ENCODE measurements around the gene NLRP12. TPM values are rescaled to one million over a fixed set of nuclear protein-coding genes. Genes with fewer than 3 reads are reported as not detected.

NLRP12 gene
- polyA plus RNA-seq, 1 of the 3 experiments (the other 2 are of a cell fraction), result 0.02 TPM

DNA sequence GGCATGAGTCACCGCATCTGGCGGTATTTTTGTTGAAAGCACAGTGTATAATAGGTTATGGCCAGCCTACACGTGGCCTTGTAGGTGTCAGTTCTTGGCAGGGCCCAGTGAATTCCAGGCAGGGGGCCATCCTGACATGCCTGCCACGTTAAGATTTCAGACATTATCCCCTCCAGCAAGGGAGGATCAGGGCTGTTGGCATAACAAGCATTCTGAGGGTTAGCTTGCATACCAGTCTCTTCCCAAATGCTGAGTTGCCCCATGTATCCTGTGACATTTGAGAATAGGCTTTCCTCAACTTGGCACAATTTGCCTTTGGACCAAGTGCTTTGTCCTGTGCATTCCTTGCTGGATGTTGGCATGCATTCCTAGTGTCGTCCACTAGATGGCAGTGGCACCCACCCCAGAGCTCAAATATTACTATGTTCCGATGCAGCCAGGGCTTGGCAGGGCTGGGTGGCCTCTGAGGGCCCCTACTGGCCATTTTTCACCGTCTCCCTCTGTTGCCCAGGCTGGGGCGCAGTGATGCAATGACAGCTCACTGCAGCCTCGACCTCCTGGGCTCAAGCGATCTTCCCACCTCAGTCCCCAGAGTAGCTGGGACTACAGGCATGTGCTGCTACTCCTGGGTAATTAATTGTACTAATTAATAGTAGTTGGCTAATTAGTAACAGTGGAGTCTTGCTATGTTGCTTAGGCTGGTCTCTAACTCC is 31.2 kb downstream of the NLRP12 start:
- Histone ChIP-seq H3K4me3 (ENCODE audit: low read depth in 2 of 2, low read length in 1 of 2) (no peak overlapping the region; a peak in 1 of 4 replicates), H3K9ac (no peak overlapping the region), H2AFZ (ENCODE audit: low read depth) (no peak overlapping the region), H3K36me3 (replicated peaks in 1 of 2; ENCODE audit: control insufficient read depth in 1 of 2, insufficient read depth in 2 of 2, low read length in 1 of 2) (no peaks in the 10 kb centered on the region), H3K9me3 (no peaks in the 10 kb centered on the region), H3K27me3 (ENCODE audit: insufficient read depth) (peaks cover 38% of the 10 kb centered on the region), H3K9me2 (no peaks in the 10 kb centered on the region), H3K27ac (ENCODE audit: low read depth in 2 of 2, low read length in 1 of 2) (no peak overlapping the region), H3K79me2 (ENCODE audit: insufficient read depth) (no peaks in the 10 kb centered on the region), H3K4me1 (ENCODE audit: control insufficient read depth in 1 of 2, insufficient read depth in 2 of 2, low read depth in 1 of 2, low read length in 1 of 2) (no peaks in the 10 kb centered on the region), H4K20me1 (ENCODE audit: insufficient read depth) (no peaks in the 10 kb centered on the region), H3F3A (replicated peaks; ENCODE audit: insufficient read depth) (no peaks in the 10 kb centered on the region), H3K4me2 (no peak overlapping the region)
- CTCF ChIA-PET, result interaction anchor here (0.5 to 2.7 kb wide), 56 partner anchors 8 to 688 kb away, joined by 3 to 44 read pairs (median 4); partner anchors contain the start of gene TTYH1
- DNase-seq, result peak; percentile 90
- 8% methylated on average over 10 of the region's 10 CpGs for WGBS (ENCODE audit: low lambda C conversion rate)
- POLR2A ChIA-PET, result no interaction called here
- peak; percentile 99 for TF ChIP-seq CTCF (IDR thresholded peaks at IDR 0.05)
- TF ChIP-seq RCOR1 (IDR thresholded peaks at IDR 0.05; ENCODE audit: low read length), result no peak
- TF ChIP-seq TCF12 (IDR thresholded peaks at IDR 0.05), result no peak
- TF ChIP-seq, protein P1, sequence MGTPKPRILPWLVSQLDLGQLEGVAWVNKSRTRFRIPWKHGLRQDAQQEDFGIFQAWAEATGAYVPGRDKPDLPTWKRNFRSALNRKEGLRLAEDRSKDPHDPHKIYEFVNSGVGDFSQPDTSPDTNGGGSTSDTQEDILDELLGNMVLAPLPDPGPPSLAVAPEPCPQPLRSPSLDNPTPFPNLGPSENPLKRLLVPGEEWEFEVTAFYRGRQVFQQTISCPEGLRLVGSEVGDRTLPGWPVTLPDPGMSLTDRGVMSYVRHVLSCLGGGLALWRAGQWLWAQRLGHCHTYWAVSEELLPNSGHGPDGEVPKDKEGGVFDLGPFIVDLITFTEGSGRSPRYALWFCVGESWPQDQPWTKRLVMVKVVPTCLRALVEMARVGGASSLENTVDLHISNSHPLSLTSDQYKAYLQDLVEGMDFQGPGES (IDR thresholded peaks at IDR 0.05; ENCODE audit: low read depth, low read length), result no peak
- TF ChIP-seq TAF1 (IDR thresholded peaks at IDR 0.05; ENCODE audit: borderline replicate concordance, low read depth, low read length), result no peak
- no peak for TF ChIP-seq GABPA (IDR thresholded peaks at IDR 0.05; ENCODE audit: low read depth)
- TF ChIP-seq SIN3A (IDR thresholded peaks at IDR 0.05; ENCODE audit: borderline replicate concordance, low read depth, low read length), result no peak
- TF ChIP-seq MEF2A (IDR thresholded peaks at IDR 0.05; ENCODE audit: borderline replicate concordance, low read depth), result no peak
- TF ChIP-seq POLR2AphosphoS5 (IDR thresholded peaks at IDR 0.05; ENCODE audit: low read depth, low read length), result no peak
- no peak for TF ChIP-seq MXI1 (IDR thresholded peaks at IDR 0.05; ENCODE audit: low read depth, low read length)
- TF ChIP-seq EZH2phosphoT487 (IDR thresholded peaks at IDR 0.05; ENCODE audit: borderline replicate concordance, low read depth), result no peak
- TF ChIP-seq, protein P2, sequence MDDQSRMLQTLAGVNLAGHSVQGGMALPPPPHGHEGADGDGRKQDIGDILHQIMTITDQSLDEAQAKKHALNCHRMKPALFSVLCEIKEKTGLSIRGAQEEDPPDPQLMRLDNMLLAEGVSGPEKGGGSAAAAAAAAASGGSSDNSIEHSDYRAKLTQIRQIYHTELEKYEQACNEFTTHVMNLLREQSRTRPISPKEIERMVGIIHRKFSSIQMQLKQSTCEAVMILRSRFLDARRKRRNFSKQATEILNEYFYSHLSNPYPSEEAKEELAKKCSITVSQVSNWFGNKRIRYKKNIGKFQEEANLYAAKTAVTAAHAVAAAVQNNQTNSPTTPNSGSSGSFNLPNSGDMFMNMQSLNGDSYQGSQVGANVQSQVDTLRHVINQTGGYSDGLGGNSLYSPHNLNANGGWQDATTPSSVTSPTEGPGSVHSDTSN (IDR thresholded peaks at IDR 0.05), result no peak
- TF ChIP-seq RFX5 (IDR thresholded peaks at IDR 0.05; ENCODE audit: low read length), result no peak
- peak; percentile 77 for TF ChIP-seq RAD21 (IDR thresholded peaks at IDR 0.05; ENCODE audit: low read length)
- no peak for TF ChIP-seq JUND (IDR thresholded peaks at IDR 0.05)
- no peak for TF ChIP-seq YY1 (IDR thresholded peaks at IDR 0.05; ENCODE audit: low read depth)
- TF ChIP-seq NFIC (IDR thresholded peaks at IDR 0.05; ENCODE audit: borderline replicate concordance), result no peak; the same call in 1 of the 2 replicates
- no peak for TF ChIP-seq GATA2 (CRISPR knock-in tag; IDR thresholded peaks at IDR 0.05)
- TF ChIP-seq CHD2 (IDR thresholded peaks at IDR 0.05; ENCODE audit: low read length, partially characterized antibody), result no peak
- no peak for TF ChIP-seq REST (IDR thresholded peaks at IDR 0.05; ENCODE audit: low read depth, low read length)
- TF ChIP-seq ELF1 (IDR thresholded peaks at IDR 0.05), result no peak
- TF ChIP-seq EP300 (IDR thresholded peaks at IDR 0.05; ENCODE audit: borderline replicate concordance in 1 of 2, low read depth in 1 of 2, low read length in 1 of 2), result no peak
- no peak for TF ChIP-seq USF2 (IDR thresholded peaks at IDR 0.05; ENCODE audit: borderline replicate concordance, low read depth, low read length)
- TF ChIP-seq TEAD4 (IDR thresholded peaks at IDR 0.05; ENCODE audit: borderline replicate concordance, insufficient read depth), result no peak
- TF ChIP-seq FOXM1 (IDR thresholded peaks at IDR 0.05; ENCODE audit: low read depth), result no peak
